GM12872 (cell line): Measurements from ENCODE around the gene REX1BD.

Experiments used
- TF ChIP-seq, protein P1 (sequence below): IDR thresholded peaks from 3 replicates; pipeline ENCODE4 v1.5.1; 2011; ENCODE audit warnings: low read depth, mild to moderate bottlenecking, low read length, moderate library complexity; ENCODE audit not compliant: insufficient read depth

The REX1BD gene

DNA sequence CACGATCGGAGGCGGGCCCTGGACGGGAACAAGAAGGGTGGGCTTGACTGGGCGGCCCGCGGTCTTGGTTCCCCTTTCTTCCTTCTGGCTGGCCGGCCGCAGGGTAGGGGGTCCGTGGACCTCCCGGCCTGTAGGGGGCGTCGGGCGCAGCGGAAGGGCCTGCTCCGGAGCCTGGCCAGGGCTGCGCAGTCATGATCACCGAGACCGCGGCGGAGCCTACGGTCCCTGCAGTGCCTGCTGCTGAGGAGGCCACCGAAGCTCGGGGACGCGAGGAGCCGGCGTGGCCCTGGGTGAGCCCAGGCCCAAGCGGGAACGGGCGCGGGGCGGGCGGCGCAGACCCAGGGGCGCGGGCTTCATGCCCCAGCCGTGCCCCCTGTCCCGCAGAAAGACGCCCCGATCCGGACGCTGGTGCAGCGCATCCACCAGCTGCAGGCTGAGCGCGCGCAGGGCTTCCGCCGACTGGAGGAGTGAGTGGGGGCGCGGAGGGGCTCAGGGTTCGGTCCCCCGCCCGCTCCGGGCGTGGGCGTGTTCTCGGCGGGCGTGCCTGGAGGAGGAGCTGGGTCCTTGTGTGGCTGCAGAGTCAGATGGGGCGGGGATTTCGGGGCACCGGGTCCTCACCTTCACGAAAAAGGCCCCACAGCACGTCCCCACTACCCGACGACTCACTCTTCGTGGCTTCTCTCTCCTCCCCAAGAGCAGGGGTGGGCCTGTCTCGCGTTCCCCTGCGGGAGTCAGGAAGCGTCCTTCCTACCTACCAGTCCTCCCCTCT lies at the start of gene REX1BD:
REX1BD (plus strand) TSS at position 188 of the 769 bp plus-strand sequence; CDS start at position 192, 4 bp downstream.
- TF ChIP-seq, protein P1, sequence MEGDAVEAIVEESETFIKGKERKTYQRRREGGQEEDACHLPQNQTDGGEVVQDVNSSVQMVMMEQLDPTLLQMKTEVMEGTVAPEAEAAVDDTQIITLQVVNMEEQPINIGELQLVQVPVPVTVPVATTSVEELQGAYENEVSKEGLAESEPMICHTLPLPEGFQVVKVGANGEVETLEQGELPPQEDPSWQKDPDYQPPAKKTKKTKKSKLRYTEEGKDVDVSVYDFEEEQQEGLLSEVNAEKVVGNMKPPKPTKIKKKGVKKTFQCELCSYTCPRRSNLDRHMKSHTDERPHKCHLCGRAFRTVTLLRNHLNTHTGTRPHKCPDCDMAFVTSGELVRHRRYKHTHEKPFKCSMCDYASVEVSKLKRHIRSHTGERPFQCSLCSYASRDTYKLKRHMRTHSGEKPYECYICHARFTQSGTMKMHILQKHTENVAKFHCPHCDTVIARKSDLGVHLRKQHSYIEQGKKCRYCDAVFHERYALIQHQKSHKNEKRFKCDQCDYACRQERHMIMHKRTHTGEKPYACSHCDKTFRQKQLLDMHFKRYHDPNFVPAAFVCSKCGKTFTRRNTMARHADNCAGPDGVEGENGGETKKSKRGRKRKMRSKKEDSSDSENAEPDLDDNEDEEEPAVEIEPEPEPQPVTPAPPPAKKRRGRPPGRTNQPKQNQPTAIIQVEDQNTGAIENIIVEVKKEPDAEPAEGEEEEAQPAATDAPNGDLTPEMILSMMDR = peak; percentile 89

DNA sequence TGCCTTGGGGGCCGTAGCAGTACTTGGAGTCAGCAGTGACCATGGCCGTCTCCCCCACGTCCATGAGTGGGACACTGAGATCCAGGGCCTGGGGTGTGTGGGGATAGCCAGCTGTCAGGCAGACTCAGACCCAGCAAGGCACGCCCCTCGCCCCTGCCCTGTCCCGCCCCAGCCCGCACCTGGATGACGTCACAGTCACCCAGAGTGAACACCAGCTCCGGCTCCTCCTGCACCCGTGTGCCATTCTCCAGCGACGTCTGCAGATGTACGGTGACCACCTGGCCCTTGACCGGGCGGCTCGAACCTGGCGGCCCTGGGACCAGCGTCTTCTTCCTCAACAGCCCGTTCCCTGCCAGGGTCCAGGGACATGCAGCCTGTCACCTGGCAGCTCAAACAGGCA lies 49.2 kb upstream of the REX1BD start:
- TF ChIP-seq, protein P1 = no peak

DNA sequence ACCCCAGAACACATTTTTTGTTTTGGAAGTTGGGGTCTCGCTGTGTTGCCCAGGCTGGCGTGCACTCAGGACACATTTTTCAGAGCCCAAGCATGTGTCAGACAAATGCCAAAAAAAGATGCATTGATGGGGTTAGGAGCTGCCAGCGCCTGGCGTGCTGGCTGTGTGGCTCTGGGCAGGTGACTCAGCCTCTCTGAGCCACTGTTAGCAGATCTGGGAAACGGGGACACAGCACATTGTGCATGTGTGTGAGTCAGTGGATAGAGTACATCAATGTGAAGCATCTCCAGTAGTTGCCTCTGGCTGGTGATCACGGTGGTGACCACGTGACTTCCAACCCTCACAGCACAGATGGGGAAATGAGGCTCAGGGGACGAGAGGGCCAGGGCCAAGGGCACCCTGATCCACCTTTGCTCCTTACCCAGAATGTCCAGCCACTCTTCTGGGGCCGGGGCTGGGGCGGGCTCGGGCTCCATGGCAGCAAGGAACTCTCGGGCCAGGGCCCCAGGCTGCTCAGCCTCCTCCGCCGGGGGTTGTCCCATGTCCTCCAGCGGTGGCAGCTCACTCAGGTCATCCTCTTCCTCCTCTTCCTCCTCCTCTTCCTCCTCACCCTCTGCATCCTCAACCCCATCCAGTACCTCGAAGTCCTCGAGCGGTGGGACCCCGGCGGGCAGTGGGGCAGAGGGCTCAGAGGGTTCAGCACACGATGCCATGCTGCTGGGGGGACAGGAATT lies 47.2 kb upstream of the REX1BD start:
- TF ChIP-seq, protein P1 = no peak

DNA sequence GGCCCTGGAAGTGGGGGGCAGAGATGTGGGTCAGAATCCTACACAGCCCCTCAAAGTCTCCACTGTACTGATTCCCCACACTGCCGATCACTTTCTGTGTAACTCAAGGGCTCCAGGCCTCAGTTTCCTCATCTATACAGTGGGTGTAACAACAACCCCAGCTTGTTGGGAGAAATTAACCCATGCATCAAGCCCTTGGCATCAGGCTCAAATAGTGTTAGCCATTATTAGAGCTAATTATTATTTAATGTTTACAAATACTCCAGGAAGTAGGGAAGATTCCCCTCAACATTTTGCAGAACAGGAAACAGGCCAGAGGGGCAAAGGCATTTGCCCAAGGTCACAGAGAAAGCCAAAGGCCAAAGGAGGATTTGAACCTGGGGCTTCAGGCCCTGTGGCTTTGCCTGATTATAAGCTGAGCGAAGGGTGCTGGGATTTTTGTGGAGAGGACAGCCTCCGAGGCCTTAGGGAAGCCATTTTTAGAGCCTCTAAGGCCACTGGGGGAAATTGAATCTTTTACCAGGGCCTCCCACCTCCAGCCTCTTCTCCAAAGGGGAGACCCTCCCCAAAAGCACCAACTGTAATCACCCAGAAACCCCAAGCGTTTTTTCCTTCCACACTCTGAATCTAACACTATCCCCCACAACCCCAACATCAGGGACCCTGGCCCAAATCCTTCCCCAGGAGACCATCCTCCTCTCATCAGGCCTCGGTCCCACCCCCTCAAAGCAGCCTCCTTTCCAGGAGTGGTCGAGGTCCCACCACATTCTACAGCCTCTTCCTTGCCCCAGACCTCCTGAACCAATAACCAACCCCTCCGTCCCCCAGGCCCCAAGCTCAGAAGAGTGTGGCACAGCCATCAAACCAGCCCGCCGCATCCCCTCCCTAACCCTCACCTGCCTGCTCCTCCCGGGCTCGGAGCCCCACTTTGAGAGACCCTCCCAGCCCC lies 46.3 kb upstream of the REX1BD start:
- TF ChIP-seq, protein P1 = no peak

DNA sequence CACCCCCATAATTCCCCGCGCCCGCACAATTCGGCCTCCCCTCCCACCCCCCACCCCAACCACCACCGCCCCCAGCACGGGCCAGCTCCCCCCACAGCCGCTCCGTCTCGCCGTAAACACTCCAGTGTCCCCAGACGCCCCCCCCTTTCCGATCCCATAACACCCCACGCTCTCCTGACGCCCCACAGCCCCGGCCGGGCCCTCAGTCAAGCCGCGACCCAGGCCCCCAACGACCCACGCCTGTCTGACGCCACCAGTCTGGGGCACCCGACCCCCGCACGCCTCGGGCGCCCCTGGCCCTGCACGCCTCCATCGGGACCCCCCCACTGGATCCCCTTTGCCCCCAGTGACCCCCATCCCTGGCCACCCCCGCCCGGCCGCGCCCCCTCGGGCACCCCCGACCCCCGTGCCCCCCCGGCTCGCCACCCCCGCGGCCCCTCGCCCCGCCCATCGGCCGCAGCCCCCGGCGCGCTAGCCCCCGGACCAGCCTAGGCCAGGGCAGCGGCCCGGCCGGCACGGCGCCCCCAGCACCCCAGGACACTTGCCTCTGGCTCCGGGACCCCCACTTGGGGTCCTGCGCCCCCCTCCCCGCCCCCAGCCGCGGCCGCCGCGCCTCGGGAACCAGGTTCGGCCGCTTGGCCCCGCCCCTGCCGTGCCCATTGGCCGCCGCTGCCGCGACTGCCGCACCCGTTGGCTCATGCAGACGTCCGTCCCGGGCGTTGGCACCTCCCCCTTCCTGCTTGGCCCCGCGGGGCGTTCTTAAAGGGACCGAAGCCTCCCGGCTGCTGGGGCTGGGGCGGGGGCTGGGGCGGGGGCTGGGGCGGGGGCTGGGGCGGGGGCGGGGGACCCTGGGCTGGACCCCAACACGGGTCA lies 45.4 kb upstream of the REX1BD start, which contains the start of gene FKBP8:
FKBP8 (minus strand) TSS at position 633 of the 873 bp plus-strand sequence. CDS start 1,603 bp downstream, outside the sequence.
- TF ChIP-seq, protein P1 = no peak

DNA sequence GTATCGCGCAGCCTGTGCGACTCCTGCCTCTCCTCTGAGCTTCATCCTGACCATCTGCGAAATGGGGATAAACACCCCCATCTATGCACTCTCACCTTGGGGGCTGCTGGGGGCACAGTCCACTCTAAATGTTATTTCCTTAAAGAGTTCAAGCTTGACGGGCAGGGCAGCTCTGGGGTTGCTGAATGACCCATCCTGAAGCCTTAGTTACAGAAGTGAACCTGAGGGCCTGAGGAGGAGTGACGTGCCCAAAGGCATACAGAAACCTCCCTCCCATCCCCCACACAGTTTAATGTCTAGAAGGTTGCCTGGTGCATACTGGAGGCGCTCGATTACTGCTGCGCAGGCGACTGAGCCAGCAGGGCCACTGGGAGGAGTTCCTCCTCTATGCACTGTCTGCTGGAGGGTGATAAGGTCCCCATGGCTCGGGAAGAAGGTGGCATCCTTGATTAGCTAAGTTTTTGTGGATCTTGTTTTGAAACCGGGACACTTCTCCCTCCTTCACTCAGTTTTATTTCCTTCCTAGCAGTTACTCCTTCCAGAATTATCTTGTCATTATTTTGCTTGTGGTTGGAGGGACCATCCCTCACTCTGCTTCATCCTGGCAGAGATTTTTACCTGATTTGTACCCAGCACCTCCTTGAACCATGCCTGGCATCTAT lies 44.7 kb upstream of the REX1BD start:
- TF ChIP-seq, protein P1 = 0 out of 3 replicates have a peak, but pooled peaks have one; percentile 17
